ENCODE data around the gene UBE3B.

- TF ChIP-seq, protein P1, sequence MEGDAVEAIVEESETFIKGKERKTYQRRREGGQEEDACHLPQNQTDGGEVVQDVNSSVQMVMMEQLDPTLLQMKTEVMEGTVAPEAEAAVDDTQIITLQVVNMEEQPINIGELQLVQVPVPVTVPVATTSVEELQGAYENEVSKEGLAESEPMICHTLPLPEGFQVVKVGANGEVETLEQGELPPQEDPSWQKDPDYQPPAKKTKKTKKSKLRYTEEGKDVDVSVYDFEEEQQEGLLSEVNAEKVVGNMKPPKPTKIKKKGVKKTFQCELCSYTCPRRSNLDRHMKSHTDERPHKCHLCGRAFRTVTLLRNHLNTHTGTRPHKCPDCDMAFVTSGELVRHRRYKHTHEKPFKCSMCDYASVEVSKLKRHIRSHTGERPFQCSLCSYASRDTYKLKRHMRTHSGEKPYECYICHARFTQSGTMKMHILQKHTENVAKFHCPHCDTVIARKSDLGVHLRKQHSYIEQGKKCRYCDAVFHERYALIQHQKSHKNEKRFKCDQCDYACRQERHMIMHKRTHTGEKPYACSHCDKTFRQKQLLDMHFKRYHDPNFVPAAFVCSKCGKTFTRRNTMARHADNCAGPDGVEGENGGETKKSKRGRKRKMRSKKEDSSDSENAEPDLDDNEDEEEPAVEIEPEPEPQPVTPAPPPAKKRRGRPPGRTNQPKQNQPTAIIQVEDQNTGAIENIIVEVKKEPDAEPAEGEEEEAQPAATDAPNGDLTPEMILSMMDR (IDR thresholded peaks at IDR 0.05): no peak
- TF ChIP-seq POLR2A (IDR thresholded peaks at IDR 0.05) (no peak), EP300 (IDR thresholded peaks at IDR 0.05) (no peak)
These were observed 57.9 kb downstream of the UBE3B start for GRCh38 chr12:109535231-109535862.
